GM13976 (cell line): ENCODE results near the gene APPL2.
A peak's percentile ranks its signal among the peaks of the same experiment; 100 is the strongest.

Experiments used
- DNase-seq: peaks from one replicate; pipeline ENCODE4 v3.0.0; 2012; ENCODE audit warnings: low spot score
- CTCF ChIP-seq: IDR thresholded peaks from 2 replicates; pipeline ENCODE4 v1.5.1; 2012; ENCODE audit warnings: borderline replicate concordance, mild to moderate bottlenecking; ENCODE audit not compliant: insufficient read depth; ENCODE audit errors: extremely low read depth, missing control alignments, control extremely low read depth
- in situ Hi-C: fragments of 300-500 bp; cut with MboI; formaldehyde crosslinking; loops from one replicate; pipeline ENCODE4 v1.12.0; 2022; ENCODE audit warnings: low sequenced_read_pairs, mixed read lengths, inconsistent platforms; ENCODE audit not compliant: unreplicated experiment

Gene APPL2

GRCh38 chr12:105231396-105231795 is 4.6 kb downstream of the APPL2 start:
- no peak for DNase-seq
- in situ Hi-C loops: no loop called here
- no peak for TF ChIP-seq CTCF

DNA sequence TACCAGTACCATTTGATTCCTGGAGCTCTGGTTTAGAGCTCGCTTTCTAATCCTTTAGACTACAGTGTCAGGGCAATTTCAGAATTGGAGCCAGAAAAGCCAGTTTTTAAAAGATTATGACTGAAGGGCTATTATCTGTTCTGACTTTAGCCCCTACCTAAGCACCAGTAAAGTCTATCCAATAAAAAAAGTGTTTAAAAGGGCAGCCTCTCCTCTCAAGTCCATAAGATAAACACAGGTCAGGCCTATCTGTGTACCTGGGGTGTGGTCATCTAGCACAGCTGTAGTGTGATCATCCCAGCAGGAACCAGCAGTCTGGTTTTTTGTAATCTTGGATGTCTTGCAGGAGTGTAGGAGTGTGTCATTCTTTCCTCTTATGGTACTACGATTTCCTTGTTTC is 6.6 kb downstream of the APPL2 start:
- DNase-seq: no peak
- TF ChIP-seq CTCF: no peak
- in situ Hi-C loops: no loop called here

DNA sequence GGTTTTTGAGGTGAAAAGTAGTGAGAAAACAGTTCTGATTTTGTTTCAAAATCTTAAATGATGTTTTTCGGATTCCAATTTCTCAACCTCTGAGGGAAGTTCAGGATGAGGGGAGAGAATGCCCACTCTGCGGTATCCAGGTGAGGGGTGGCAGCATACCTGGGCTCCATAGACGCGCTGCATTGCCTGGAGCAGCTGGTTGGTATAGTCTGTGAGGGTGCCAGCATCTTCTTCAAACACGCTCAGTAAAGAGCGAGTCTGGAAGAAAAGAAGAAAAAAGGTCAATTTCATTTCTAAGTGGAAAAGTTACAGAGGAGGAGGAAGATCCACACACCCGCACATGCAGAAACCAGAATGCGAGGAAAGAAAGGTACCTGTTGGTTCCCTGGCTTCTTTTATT is 7.0 kb downstream of the APPL2 start:
- TF ChIP-seq CTCF: no peak
- in situ Hi-C loops: no loop called here
- DNase-seq: no peak

DNA sequence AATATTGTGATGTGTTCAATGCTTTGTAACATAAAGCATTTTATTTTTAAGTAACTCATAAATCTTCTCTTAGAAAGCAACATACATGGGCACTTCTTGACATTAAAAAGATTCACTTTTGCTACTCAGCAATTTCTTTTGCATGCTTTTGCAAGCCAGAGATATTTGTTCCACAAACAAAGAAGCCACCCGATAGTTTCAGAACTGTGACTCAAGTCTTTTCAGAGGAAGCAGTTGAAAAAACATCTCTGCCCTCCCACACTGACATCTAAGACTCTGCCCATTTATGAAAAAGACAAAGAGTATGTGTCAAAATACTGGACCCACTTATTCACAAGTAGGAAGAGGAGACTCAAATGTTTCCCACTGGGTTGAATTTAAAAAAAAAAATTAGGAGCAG is 7.5 kb downstream of the APPL2 start:
- no peak for TF ChIP-seq CTCF
- in situ Hi-C loops: no loop called here
- peak; percentile 36 for DNase-seq

GRCh38 chr12:105227879-105228278 is 8.1 kb downstream of the APPL2 start:
- DNase-seq: no peak
- TF ChIP-seq CTCF: no peak
- in situ Hi-C loops: no loop called here

DNA sequence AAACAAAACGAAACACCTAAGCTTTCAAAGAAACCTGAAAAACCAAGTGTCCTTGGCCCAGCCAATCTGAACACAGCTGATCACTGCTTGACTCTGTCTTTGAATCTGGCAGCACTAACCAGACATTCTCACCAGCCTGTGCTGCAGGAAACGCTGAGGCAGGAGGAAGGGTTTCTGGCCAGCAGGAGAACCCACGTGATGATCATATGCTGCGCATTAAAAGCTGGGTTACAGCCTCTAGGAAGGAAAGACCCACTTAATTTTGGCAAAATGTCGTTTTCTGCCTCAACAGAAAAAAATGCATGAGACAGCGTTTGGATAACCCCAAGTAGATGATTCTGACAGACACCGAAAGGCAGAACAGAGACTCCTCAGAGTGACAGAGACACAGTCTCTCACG is 9.8 kb downstream of the APPL2 start:
- no peak for TF ChIP-seq CTCF
- in situ Hi-C loops: no loop called here
- no peak for DNase-seq

DNA sequence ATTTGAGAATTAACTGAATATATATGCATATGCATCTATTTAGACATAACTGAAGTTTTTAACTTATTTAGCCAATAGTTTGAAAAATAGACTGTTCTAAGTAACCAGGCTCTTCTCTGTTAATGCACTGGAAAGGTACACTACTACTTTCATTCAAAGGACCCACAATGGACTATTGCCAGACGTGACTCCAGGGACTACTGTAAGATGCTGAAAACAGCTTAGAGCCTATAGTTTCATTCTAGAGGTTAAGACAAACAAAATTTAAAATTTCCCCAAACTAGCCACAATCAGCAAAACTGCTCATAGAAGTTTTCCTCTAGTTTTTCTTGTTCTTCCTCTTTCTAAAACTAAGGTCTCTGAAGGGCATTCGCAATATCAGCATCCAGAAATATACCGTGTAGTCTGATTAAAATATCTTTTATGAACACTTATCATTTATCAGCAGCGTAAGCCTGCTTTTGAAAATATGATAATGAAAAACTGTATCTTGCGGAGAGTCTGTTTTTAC is 10.4 kb downstream of the APPL2 start:
- DNase-seq: no peak
- in situ Hi-C loops: no loop called here
- no peak for TF ChIP-seq CTCF
